H1 (cell line): Measurements from ENCODE around the gene RASGRP1. TPM values are rescaled to one million over a fixed set of nuclear protein-coding genes. Genes with fewer than 3 reads are reported as not detected.
A peak's percentile ranks its signal among the peaks of the same experiment; 100 is the strongest.

Source experiments
- CTCF ChIA-PET: fragments of 300-600 bp; sonication (Branson Sonifier 250); formaldehyde crosslinking; loops from one replicate; lab custom pipeline; 2021; ENCODE audit not compliant: partially characterized antibody; lab: Charles Lee
- POLR2A ChIA-PET: fragments of 300-600 bp; sonication (Branson Sonifier 250); formaldehyde crosslinking; loops from one replicate; lab custom pipeline; 2021; ENCODE audit warnings: inconsistent platforms; ENCODE audit not compliant: partially characterized antibody; lab: Charles Lee
- DNase-seq, 2 experiments: peaks; one replicate each; pipeline versions ENCODE4 v3.0.0 to v3.0.0-alpha.2; 2010 to 2022; ENCODE audit warnings: low spot score in 2 of 2, low read depth in 1 of 2, mixed read lengths in 1 of 2
- FAIRE-seq: peaks from 2 replicates; lab custom pipeline; 2011; peaks lifted over from hg19 to GRCh38; lab: Jason Lieb, UNC
- H2AFZ ChIP-seq: 2 replicates; pipeline ENCODE4 v1.8.1; 2012; ENCODE audit warnings: low read length, inconsistent platforms
- H2AK5ac ChIP-seq: 2 replicates; pipeline ENCODE4 v1.6.1; 2013; ENCODE audit warnings: low read depth, low read length
- H2BK120ac ChIP-seq: replicated peaks from 2 replicates; pipeline ENCODE3; 2013; ENCODE audit warnings: low read depth, low read length, inconsistent platforms
- H2BK12ac ChIP-seq: 2 replicates; pipeline ENCODE4 v1.6.1; 2013; ENCODE audit warnings: low read depth, low read length
- H2BK15ac ChIP-seq: 2 replicates; pipeline ENCODE4 v1.6.1; 2013; ENCODE audit warnings: low read length
- H2BK20ac ChIP-seq: 2 replicates; pipeline ENCODE4 v1.6.1; 2013; ENCODE audit warnings: low read length
- H2BK5ac ChIP-seq: 2 replicates; pipeline ENCODE4 v1.6.1; 2013; ENCODE audit warnings: low read depth, low read length
- H3K14ac ChIP-seq: 2 replicates; pipeline ENCODE4 v1.6.1; 2013; ENCODE audit warnings: inconsistent platforms; ENCODE audit not compliant: insufficient read length
- H3K18ac ChIP-seq: 2 replicates; pipeline ENCODE4 v1.6.1; 2013; ENCODE audit warnings: low read length; ENCODE audit errors: extremely low read depth
- H3K23ac ChIP-seq: 2 replicates; pipeline ENCODE4 v1.6.1; 2013; ENCODE audit warnings: inconsistent platforms; ENCODE audit not compliant: insufficient read length
- H3K23me2 ChIP-seq: 2 replicates; pipeline ENCODE4 v1.6.1; 2013; ENCODE audit warnings: low read depth, low read length
- H3K27ac ChIP-seq: 2 replicates; pipeline ENCODE4 v1.6.1; 2011; ENCODE audit warnings: low read depth, low read length, inconsistent platforms
- H3K27me3 ChIP-seq, 4 experiments: replicated peaks in 1 of 4; 1 replicate in 1 of 4; 2 replicates in 3 of 4; pipeline versions ENCODE4 v1.6.1 to v1.8.1; 2011 to 2013; ENCODE audit warnings: low read length in 3 of 4, mild to moderate bottlenecking in 3 of 4, inconsistent platforms in 2 of 4, mixed read lengths in 2 of 4, moderate library complexity in 1 of 4; ENCODE audit not compliant: control insufficient read depth in 3 of 4, insufficient read depth in 3 of 4; ENCODE audit errors: extremely low read depth in 1 of 4
- H3K36me3 ChIP-seq, 4 experiments: 2 replicates each; pipeline versions ENCODE4 v1.6.1 to v1.8.1; 2011 to 2013; ENCODE audit warnings: mild to moderate bottlenecking in 4 of 4, low read length in 3 of 4, moderate library complexity in 2 of 4, control low read depth in 1 of 4, inconsistent platforms in 1 of 4; ENCODE audit not compliant: insufficient read depth in 4 of 4, control insufficient read depth in 2 of 4
- H3K4ac ChIP-seq: replicated peaks from 2 replicates; pipeline ENCODE3; 2013; ENCODE audit warnings: low read length, low read depth, mixed read lengths, inconsistent platforms; ENCODE audit not compliant: insufficient read length
- H3K4me1 ChIP-seq, 4 experiments: replicated peaks in 1 of 4; 1 replicate in 1 of 4; 2 replicates in 3 of 4; pipeline versions ENCODE4 v1.6.1 to v1.8.1; 2011 to 2013; ENCODE audit warnings: low read length in 3 of 4, inconsistent platforms in 2 of 4, mixed read lengths in 1 of 4; ENCODE audit not compliant: insufficient read depth in 4 of 4, control insufficient read depth in 3 of 4
- H3K4me2 ChIP-seq, 2 experiments: 2 replicates each; pipeline versions ENCODE4 v1.6.1 to v1.8.1; 2011 to 2013; ENCODE audit warnings: low read depth in 2 of 2, low read length in 2 of 2, control low read depth in 1 of 2, inconsistent platforms in 1 of 2, mild to moderate bottlenecking in 1 of 2; ENCODE audit not compliant: insufficient read depth in 1 of 2
- H3K4me3 ChIP-seq, 4 experiments: fragments of 200-600, 300-600 bp in 1 of 4; sonication (generic), shearing (Covaris generic), sonication (Bioruptor Twin) in 1 of 4; 2 replicates each; pipeline versions ENCODE4 v1.5.1 to v1.8.1; 2011 to 2016; ENCODE audit warnings: low read length in 4 of 4, low read depth in 3 of 4, control low read depth in 2 of 4, inconsistent platforms in 2 of 4, mild to moderate bottlenecking in 2 of 4, mixed read lengths in 1 of 4, moderate library complexity in 1 of 4; ENCODE audit not compliant: insufficient read depth in 2 of 4; ENCODE audit errors: extremely low read depth in 1 of 4
- H3K56ac ChIP-seq: replicated peaks from 2 replicates; pipeline ENCODE3; 2013; ENCODE audit warnings: low read depth, mild to moderate bottlenecking, mixed read lengths, low read length, inconsistent platforms; ENCODE audit not compliant: insufficient read length
- H3K79me1 ChIP-seq: 2 replicates; pipeline ENCODE4 v1.6.1; 2013; ENCODE audit warnings: low read depth, low read length, control low read depth
- H3K79me2 ChIP-seq, 2 experiments: 2 replicates each; pipeline versions ENCODE4 v1.6.1 to v1.8.1; 2012 to 2013; ENCODE audit warnings: low read length in 2 of 2, mild to moderate bottlenecking in 2 of 2, inconsistent platforms in 1 of 2; ENCODE audit not compliant: insufficient read depth in 2 of 2, control insufficient read depth in 1 of 2
- H3K9ac ChIP-seq, 4 experiments: replicated peaks in 1 of 4; 1 replicate in 1 of 4; 2 replicates in 3 of 4; pipeline versions ENCODE4 v1.6.1 to v1.8.1; 2011 to 2013; ENCODE audit warnings: low read depth in 3 of 4, low read length in 3 of 4, control low read depth in 2 of 4, mild to moderate bottlenecking in 2 of 4, moderate library complexity in 2 of 4, inconsistent platforms in 1 of 4; ENCODE audit errors: extremely low read depth in 1 of 4
- H3K9me3 ChIP-seq, 2 experiments: 2 replicates each; pipeline versions ENCODE4 v1.6.1 to v1.8.1; 2012 to 2013; ENCODE audit warnings: mild to moderate bottlenecking in 2 of 2, moderate library complexity in 2 of 2, control low read depth in 1 of 2, inconsistent platforms in 1 of 2, low read depth in 1 of 2, low read length in 1 of 2, mixed read lengths in 1 of 2; ENCODE audit not compliant: insufficient read depth in 2 of 2
- H4K20me1 ChIP-seq, 2 experiments: replicated peaks in 1 of 2; 2 replicates each; pipeline versions ENCODE3 to v1.8.1; 2011 to 2013; ENCODE audit warnings: inconsistent platforms in 2 of 2, low read length in 2 of 2, mild to moderate bottlenecking in 1 of 2; ENCODE audit not compliant: insufficient read depth in 2 of 2, control insufficient read depth in 1 of 2
- H4K5ac ChIP-seq: 2 replicates; pipeline ENCODE4 v1.6.1; 2013; ENCODE audit warnings: low read length, low read depth, mixed read lengths, inconsistent platforms; ENCODE audit not compliant: insufficient read length
- H4K8ac ChIP-seq: 2 replicates; pipeline ENCODE4 v1.8.0; 2013; ENCODE audit warnings: mild to moderate bottlenecking, moderate library complexity, low read length, inconsistent platforms; ENCODE audit not compliant: insufficient read depth; ENCODE audit errors: extremely low read depth
- H4K91ac ChIP-seq: replicated peaks from 2 replicates; pipeline ENCODE3; 2013; ENCODE audit warnings: low read length, mixed read lengths, inconsistent platforms; ENCODE audit not compliant: insufficient read length
- CREB1 ChIP-seq: IDR thresholded peaks from 2 replicates; pipeline ENCODE4 v1.6.1; 2012; ENCODE audit warnings: inconsistent platforms
- EP300 ChIP-seq, 2 experiments: IDR thresholded peaks; 1 replicate in 1 of 2; 2 replicates in 1 of 2; pipeline ENCODE4 v1.6.1; 2011 to 2012; ENCODE audit warnings: low read depth in 2 of 2, low read length in 2 of 2, mild to moderate bottlenecking in 2 of 2, borderline replicate concordance in 1 of 2, inconsistent platforms in 1 of 2, moderate library complexity in 1 of 2
- GABPA ChIP-seq: IDR thresholded peaks from 2 replicates; pipeline ENCODE4 v1.6.1; 2011; ENCODE audit warnings: mild to moderate bottlenecking, low read length, moderate library complexity, borderline replicate concordance; ENCODE audit not compliant: insufficient read depth
- HDAC2 ChIP-seq, 2 experiments: fragments of 300-600 bp in 1 of 2; sonication (generic) in 1 of 2; IDR thresholded peaks; 2 replicates each; pipeline ENCODE4 v1.6.1; 2011 to 2012; ENCODE audit warnings: low read depth in 2 of 2, low read length in 2 of 2, mild to moderate bottlenecking in 2 of 2, moderate library complexity in 2 of 2, borderline replicate concordance in 1 of 2, inconsistent platforms in 1 of 2
- KDM1A ChIP-seq: fragments of 200-600, 300-600 bp; sonication (generic); IDR thresholded peaks from 2 replicates; pipeline ENCODE4 v1.7.1; 2016; ENCODE audit warnings: mild to moderate bottlenecking, low read length, borderline replicate concordance
- NANOG ChIP-seq: IDR thresholded peaks from 2 replicates; pipeline ENCODE4 v1.6.1; 2011; ENCODE audit warnings: low read length, low read depth, mild to moderate bottlenecking, inconsistent platforms; ENCODE audit not compliant: insufficient read depth, poor library complexity, severe bottlenecking
- POLR2A ChIP-seq, 2 experiments: IDR thresholded peaks; 1 replicate in 1 of 2; 2 replicates in 1 of 2; pipeline ENCODE4 v1.6.1; 2011; ENCODE audit warnings: low read depth in 2 of 2, low read length in 2 of 2, mild to moderate bottlenecking in 2 of 2; ENCODE audit errors: control extremely low read depth in 1 of 2
- SP4 ChIP-seq: IDR thresholded peaks from 2 replicates; pipeline ENCODE4 v1.6.1; 2012; ENCODE audit warnings: low read length, inconsistent platforms
- TBP ChIP-seq: IDR thresholded peaks from 2 replicates; pipeline ENCODE4 v1.6.1; 2011; ENCODE audit warnings: low read depth, low read length, improper control_type of control experiment
- WGBS, 2 experiments: shearing (Covaris generic) in 1 of 2; methylation state at CpG; one replicate each; pipeline versions ENCODE4 v1.1.6 to v1.1.7; 2013 to 2015; ENCODE audit warnings: low lambda C conversion rate in 2 of 2, mixed read lengths in 2 of 2, inconsistent platforms in 1 of 2, low coverage in 1 of 2, missing lambda C conversion rate in 1 of 2; ENCODE audit not compliant: insufficient replicate concordance in 2 of 2, insufficient coverage in 1 of 2, insufficient read length in 1 of 2; ENCODE audit errors: extremely low coverage in 1 of 2, missing lambda C conversion rate in 1 of 2; 5-methylcytosine and 5-hydroxymethylcytosine counted together
- polyA plus RNA-seq, 7 experiments: library from polyadenylated mRNA; depleted of rRNA in 3 of 7; stranded (reverse) in 5 of 7; unstranded in 2 of 7; fragments of >200 nt in 5 of 7; fragments of 200-250 nt in 2 of 7; gene quantifications; 1 replicate in 5 of 7; 2 replicates in 1 of 7; 4 replicates in 1 of 7; pipeline versions ENCODE4 v1.2.1 to v1.2.3, GENCODE V29; 2011 to 2013; ENCODE audit warnings: missing spikeins in 2 of 7, mixed read lengths in 2 of 7
- total RNA-seq: library from RNA; stranded (reverse); fragmentation: NEBNext Ultra II Directional; extraction: Animal tissue kit (Norgen Biotek cat#: 25700); gene quantifications from 2 replicates; pipeline ENCODE4 v1.2.1, GENCODE V29; 2021
- TF ChIP-seq, protein P1 (sequence below): IDR thresholded peaks from 2 replicates; pipeline ENCODE4 v1.6.1; 2012; ENCODE audit warnings: inconsistent platforms

The RASGRP1 gene
- total and polyA plus RNA-seq, 2 of the 8 experiments (the other 6 are each of a cell fraction or from before 2014, with no cell fraction given) = 1.1 to 2.1 TPM

DNA sequence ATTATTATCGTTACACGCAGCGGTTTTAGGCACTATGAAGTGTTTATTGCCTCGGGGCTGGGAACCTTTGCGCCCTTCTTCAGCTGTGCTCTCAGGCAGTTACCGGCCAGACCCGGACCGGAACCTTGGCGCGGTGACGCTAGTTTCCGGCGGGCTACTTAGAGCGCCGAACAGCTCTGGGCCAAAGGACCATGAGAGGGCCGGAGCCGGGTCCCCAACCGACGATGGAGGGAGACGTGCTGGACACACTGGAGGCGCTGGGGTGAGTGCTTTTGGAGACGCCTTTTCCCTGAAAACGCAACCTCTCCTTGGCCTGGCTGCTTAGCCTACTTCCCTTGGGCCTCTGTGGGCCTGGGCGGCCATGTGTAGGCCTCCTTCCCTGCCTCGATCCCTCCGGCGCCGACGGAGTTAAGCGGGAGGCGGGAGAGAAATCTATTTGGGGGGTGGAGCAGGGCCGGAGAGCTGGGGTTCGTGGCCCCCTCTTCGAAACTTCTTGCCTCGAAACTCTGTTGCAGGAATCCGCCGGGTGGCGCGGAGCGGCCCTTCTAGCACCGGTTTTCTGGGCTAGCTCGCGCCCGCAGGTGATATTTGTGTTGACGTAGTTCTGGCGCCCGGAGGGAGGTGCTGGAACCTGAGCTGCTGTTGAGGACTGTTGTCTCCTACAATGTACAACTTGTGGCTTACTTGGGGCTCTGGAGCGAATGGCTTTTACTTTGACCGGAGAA lies 110.5 kb downstream of the RASGRP1 start, which contains the start of gene FAM98B:
FAM98B (plus strand) TSS at position 157 of the 725 bp plus-strand sequence; CDS start at position 192, 35 bp downstream.
- Histone ChIP-seq H2BK20ac (no peak within 1 kb of the TSS), H4K91ac (peak within 1 kb of the TSS; percentile 92), H3K56ac (no peak within 1 kb of the TSS), H2AK5ac (no peak within 1 kb of the TSS), H3K79me2 (peaks cover 18 to 47% of the 10 kb centered on the region in 2 experiments), H4K5ac (peak within 1 kb of the TSS; percentile 87), H2BK15ac (no peak within 1 kb of the TSS; the same call in 1 of the 2 replicates), H3K4ac (peak within 1 kb of the TSS; percentile 44), H3K9me3 (no peaks in the 10 kb centered on the region), H4K20me1 (peaks cover 0 to 6% of the 10 kb centered on the region in 2 experiments), H3K4me2 (peak within 1 kb of the TSS; percentile 71 to 83), H3K79me1 (peaks cover 5% of the 10 kb centered on the region; the same call in 1 of the 2 replicates), H3K36me3 (no peaks in the 10 kb centered on the region), H3K4me1 (0 out of 7 replicates have a peak, but pooled peaks cover 0 to 5% (median 0%) of the 10 kb centered on the region in 4 experiments), H4K8ac (peak within 1 kb of the TSS; percentile 98; the same call in 1 of the 2 replicates), H2BK120ac (peak within 1 kb of the TSS; percentile 61), H3K18ac (peak within 1 kb of the TSS; percentile 89; the same call in 1 of the 2 replicates), H3K27me3 (no peaks in the 10 kb centered on the region), H2BK5ac (peak within 1 kb of the TSS; percentile 96), H3K9ac (peak within 1 kb of the TSS; percentile 77 to 99 (median 98)), H2AFZ (peak within 1 kb of the TSS; percentile 97), H3K27ac (peak within 1 kb of the TSS; percentile 97), H3K14ac (no peak within 1 kb of the TSS), H3K23ac (no peak within 1 kb of the TSS), H3K23me2 (no peaks in the 10 kb centered on the region), H2BK12ac (no peak within 1 kb of the TSS; the same call in 1 of the 2 replicates), H3K4me3 (peak within 1 kb of the TSS; percentile 70 to 98 (median 93))
- ChIA-PET CTCF (interaction anchor here (0.8 to 5.1 kb wide), 11 partner anchors 7 to 248 kb away, joined by 3 to 42 read pairs (median 4); no protein-coding TSS in a partner anchor), POLR2A (interaction anchor here (0.7 to 3.6 kb wide), 22 partner anchors 10 to 382 kb away, joined by 3 to 34 read pairs (median 3); partner anchors contain the start of gene RASGRP1)
- DNase-seq (peak; percentile 64 to 99), FAIRE-seq (no peak)
- WGBS, 2 experiments = 2% methylated on average over 47 of the region's 49 CpGs; no CpG with 5 or more reads in 1 of the 2 experiments
- TF ChIP-seq TBP = peak; percentile 94
- peak; percentile 73 for TF ChIP-seq CREB1
- peak; percentile 87 to 98 for TF ChIP-seq POLR2A (IDR thresholded peaks at IDR 0.05; ENCODE audit: control extremely low read depth in 1 of 2, low read depth in 2 of 2, low read length in 2 of 2)
- TF ChIP-seq GABPA = peak; percentile 91
- no peak; the same call in 1 of the 2 replicates for TF ChIP-seq SP4
- TF ChIP-seq HDAC2 (IDR thresholded peaks at IDR 0.05; ENCODE audit: borderline replicate concordance in 1 of 2, low read depth in 2 of 2, low read length in 2 of 2) = peak in 1 of 2 experiments; percentile 46; a peak in 1 of 4 replicates
- TF ChIP-seq KDM1A = peak; percentile 26; the same call in 1 of the 2 replicates
- TF ChIP-seq EP300 (IDR thresholded peaks at IDR 0.05; ENCODE audit: borderline replicate concordance in 1 of 2, low read depth in 2 of 2, low read length in 2 of 2) = peak in 1 of 2 experiments; percentile 48; a peak in 1 of 3 replicates
- TF ChIP-seq, protein P1, sequence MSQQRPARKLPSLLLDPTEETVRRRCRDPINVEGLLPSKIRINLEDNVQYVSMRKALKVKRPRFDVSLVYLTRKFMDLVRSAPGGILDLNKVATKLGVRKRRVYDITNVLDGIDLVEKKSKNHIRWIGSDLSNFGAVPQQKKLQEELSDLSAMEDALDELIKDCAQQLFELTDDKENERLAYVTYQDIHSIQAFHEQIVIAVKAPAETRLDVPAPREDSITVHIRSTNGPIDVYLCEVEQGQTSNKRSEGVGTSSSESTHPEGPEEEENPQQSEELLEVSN = peak; percentile 75
- no peak for TF ChIP-seq NANOG
